Rectal smooth muscle tissue (tissue), 1 donor: ENCODE data around the gene TMEM204.
"Not testable (repeated sequence)": the region's sequence is repeated elsewhere in the genome, so short reads cannot be mapped to it uniquely, and the experiment has no call there.

Source experiments
- H3K27ac ChIP-seq: one replicate; pipeline ENCODE4 v1.7.0; 2013; ENCODE audit warnings: low read depth, low read length, inconsistent platforms
- H3K27me3 ChIP-seq: one replicate; pipeline ENCODE4 v1.7.0; 2013; ENCODE audit warnings: low read length; ENCODE audit not compliant: control insufficient read depth, insufficient read depth
- H3K36me3 ChIP-seq: one replicate; pipeline ENCODE4 v1.7.0; 2013; ENCODE audit warnings: low read length; ENCODE audit not compliant: control insufficient read depth, insufficient read depth
- H3K4me1 ChIP-seq: one replicate; pipeline ENCODE4 v1.7.0; 2013; ENCODE audit warnings: low read length; ENCODE audit not compliant: control insufficient read depth, insufficient read depth
- H3K4me3 ChIP-seq: one replicate; pipeline ENCODE4 v1.7.0; 2013; ENCODE audit warnings: low read length
- H3K9ac ChIP-seq: one replicate; pipeline ENCODE4 v1.7.0; 2013; ENCODE audit warnings: low read length

The TMEM204 gene

GRCh38 chr16:1583180-1583579 is 49.7 kb downstream of the TMEM204 start:
- H3K36me3 ChIP-seq: peaks cover 28% of the 10 kb centered on the region

GRCh38 chr16:1584926-1585484 is 51.5 kb downstream of the TMEM204 start:
- Histone ChIP-seq H3K4me1 (no peaks in the 10 kb centered on the region), H3K27ac (no peak overlapping the region), H3K9ac (no peak overlapping the region), H3K36me3 (peaks cover 25% of the 10 kb centered on the region), H3K4me3 (no peak overlapping the region), H3K27me3 (no peaks in the 10 kb centered on the region)

More at GRCh38 chr16:1583180-1583579, 49.7 kb downstream of the TMEM204 start:
- H3K27ac ChIP-seq: no peak overlapping the region
- H3K27me3 ChIP-seq: no peaks in the 10 kb centered on the region
- no peak overlapping the region for H3K9ac ChIP-seq
- no peaks in the 10 kb centered on the region for H3K4me1 ChIP-seq
- H3K4me3 ChIP-seq: no peak overlapping the region

- Histone ChIP-seq H3K4me1 (no peaks in the 10 kb centered on the region), H3K9ac (no peak overlapping the region), H3K27me3 (no peaks in the 10 kb centered on the region), H3K27ac (no peak overlapping the region), H3K4me3 (no peak overlapping the region), H3K36me3 (peaks cover 14% of the 10 kb centered on the region)
Observed at GRCh38 chr16:1590366-1590765, 56.9 kb downstream of the TMEM204 start.

GRCh38 chr16:1590930-1591705 is 57.7 kb downstream of the TMEM204 start:
- Histone ChIP-seq H3K27ac (no peak overlapping the region), H3K9ac (no peak overlapping the region), H3K36me3 (peaks cover 12% of the 10 kb centered on the region), H3K4me1 (no peaks in the 10 kb centered on the region), H3K4me3 (no peak overlapping the region), H3K27me3 (no peaks in the 10 kb centered on the region)

- no peak overlapping the region for H3K9ac ChIP-seq
- H3K4me1 ChIP-seq: no peaks in the 10 kb centered on the region
- no peaks in the 10 kb centered on the region for H3K27me3 ChIP-seq
- peaks cover 3% of the 10 kb centered on the region for H3K36me3 ChIP-seq
- no peak overlapping the region for H3K27ac ChIP-seq
- H3K4me3 ChIP-seq: no peak overlapping the region
Observed at GRCh38 chr16:1592446-1592845, 59.0 kb downstream of the TMEM204 start.

GRCh38 chr16:1595511-1595910 is 62.0 kb downstream of the TMEM204 start:
- H3K36me3 ChIP-seq, H3K27ac ChIP-seq: not testable (repeated sequence)

GRCh38 chr16:1596516-1596915 is 63.0 kb downstream of the TMEM204 start:
- H3K36me3 ChIP-seq: peaks cover 3% of the 10 kb centered on the region
- no peaks in the 10 kb centered on the region for H3K4me1 ChIP-seq
- H3K4me3 ChIP-seq: no peak overlapping the region

More at GRCh38 chr16:1595511-1595910, 62.0 kb downstream of the TMEM204 start:
- H3K9ac ChIP-seq, H3K4me3 ChIP-seq, H3K27me3 ChIP-seq, H3K4me1 ChIP-seq: not testable (repeated sequence)

GRCh38 chr16:1597154-1597553 is 63.7 kb downstream of the TMEM204 start:
- Histone ChIP-seq H3K4me1 (no peaks in the 10 kb centered on the region), H3K27me3 (no peaks in the 10 kb centered on the region), H3K27ac (no peak overlapping the region), H3K4me3 (no peak overlapping the region), H3K36me3 (peaks cover 6% of the 10 kb centered on the region), H3K9ac (no peak overlapping the region)

More at GRCh38 chr16:1596516-1596915, 63.0 kb downstream of the TMEM204 start:
- Histone ChIP-seq H3K27me3 (no peaks in the 10 kb centered on the region), H3K27ac (no peak overlapping the region), H3K9ac (no peak overlapping the region)

- Histone ChIP-seq H3K9ac (no peak overlapping the region), H3K36me3 (peaks cover 8% of the 10 kb centered on the region), H3K27me3 (no peaks in the 10 kb centered on the region), H3K4me3 (no peak overlapping the region), H3K4me1 (no peaks in the 10 kb centered on the region), H3K27ac (no peak overlapping the region)
Observed at GRCh38 chr16:1601031-1601430, 67.6 kb downstream of the TMEM204 start.

- Histone ChIP-seq H3K27ac (no peak overlapping the region), H3K36me3 (peaks cover 8% of the 10 kb centered on the region), H3K4me3 (no peak overlapping the region), H3K9ac (no peak overlapping the region), H3K27me3 (no peaks in the 10 kb centered on the region), H3K4me1 (no peaks in the 10 kb centered on the region)
Observed at GRCh38 chr16:1601489-1601888, 68.0 kb downstream of the TMEM204 start.

GRCh38 chr16:1602285-1602684 is 68.8 kb downstream of the TMEM204 start:
- H3K27me3 ChIP-seq: no peaks in the 10 kb centered on the region
- H3K36me3 ChIP-seq: peaks cover 8% of the 10 kb centered on the region
- H3K4me3 ChIP-seq: no peak overlapping the region
- H3K9ac ChIP-seq: no peak overlapping the region
- H3K27ac ChIP-seq: no peak overlapping the region
- no peaks in the 10 kb centered on the region for H3K4me1 ChIP-seq
